GM21360 (cell line): Measurements from ENCODE around the gene SLC29A1.
"Not testable (repeated sequence)": the region's sequence is repeated elsewhere in the genome, so short reads cannot be mapped to it uniquely, and the experiment has no call there.

Source experiments
- ATAC-seq: cut with Tn5 transposase; IDR thresholded peaks from one replicate; pipeline ENCODE4 v1.9.1; 2021; ENCODE audit warnings: mild to moderate bottlenecking, moderate library complexity; ENCODE audit not compliant: unreplicated experiment

SLC29A1 gene

GRCh38 chr6:44223319-44224028 is at the start of gene SLC29A1:
SLC29A1 (plus strand) TSS chr6:44223595; CDS start chr6:44227314, 3,719 bp downstream.
- peak; percentile 29 for ATAC-seq

- ATAC-seq: no peak
Measured at GRCh38 chr6:44176130-44176761, 47.1 kb upstream of the SLC29A1 start.

GRCh38 chr6:44176762-44177509 is 46.5 kb upstream of the SLC29A1 start:
- peak; percentile 52 for ATAC-seq

GRCh38 chr6:44177691-44178423 is 45.5 kb upstream of the SLC29A1 start:
- ATAC-seq: no peak

GRCh38 chr6:44178424-44179071 is 44.8 kb upstream of the SLC29A1 start:
- ATAC-seq: no peak

- ATAC-seq: no peak
Measured at GRCh38 chr6:44179072-44179536, 44.3 kb upstream of the SLC29A1 start.

- no peak for ATAC-seq
Measured at GRCh38 chr6:44179648-44180047, 43.7 kb upstream of the SLC29A1 start.

GRCh38 chr6:44180406-44180805 is 43.0 kb upstream of the SLC29A1 start:
- no peak for ATAC-seq

GRCh38 chr6:44180886-44181285 is 42.5 kb upstream of the SLC29A1 start:
- no peak for ATAC-seq

- not testable (repeated sequence) for ATAC-seq
Measured at GRCh38 chr6:44181784-44182183, 41.6 kb upstream of the SLC29A1 start.

GRCh38 chr6:44182911-44183390 is 40.4 kb upstream of the SLC29A1 start:
- no peak for ATAC-seq

- no peak for ATAC-seq
Measured at GRCh38 chr6:44183783-44184182, 39.6 kb upstream of the SLC29A1 start.

- ATAC-seq: not testable (repeated sequence)
Measured at GRCh38 chr6:44185356-44185755, 38.0 kb upstream of the SLC29A1 start.

- no peak for ATAC-seq
Measured at GRCh38 chr6:44185953-44186634, 37.3 kb upstream of the SLC29A1 start.

GRCh38 chr6:44186635-44187025 is 36.8 kb upstream of the SLC29A1 start:
- ATAC-seq: no peak

- ATAC-seq: no peak
Measured at GRCh38 chr6:44188819-44189218, 34.6 kb upstream of the SLC29A1 start.

GRCh38 chr6:44189257-44189656 is 34.1 kb upstream of the SLC29A1 start:
- no peak for ATAC-seq

GRCh38 chr6:44190715-44191114 is 32.7 kb upstream of the SLC29A1 start:
- ATAC-seq: peak; percentile 67

- no peak for ATAC-seq
Measured at GRCh38 chr6:44192428-44193041, 30.9 kb upstream of the SLC29A1 start.
